GM12892 (cell line): ENCODE results near the gene CEP112.

Source experiments
- POLR2A ChIP-seq: IDR thresholded peaks from 2 replicates; pipeline ENCODE4 v1.6.1; 2011; ENCODE audit warnings: low read depth, low read length, control low read depth
- POLR2AphosphoS5 ChIP-seq: IDR thresholded peaks from 2 replicates; pipeline ENCODE4 v1.6.1; 2011; ENCODE audit warnings: low read depth, low read length, control low read depth
- TAF1 ChIP-seq: IDR thresholded peaks from 2 replicates; pipeline ENCODE4 v1.6.1; 2011; ENCODE audit warnings: low read depth, mild to moderate bottlenecking, control low read depth, low read length, borderline replicate concordance

GRCh38 chr17:65855675-65856074, 336.3 kb downstream of the CEP112 start:
- TF ChIP-seq POLR2A: no peak
- TF ChIP-seq POLR2AphosphoS5: no peak
- TF ChIP-seq TAF1: no peak
